ENCODE measurements around the gene RBBP6. TPM values are rescaled to one million over a fixed set of nuclear protein-coding genes. Genes with fewer than 3 reads are reported as not detected.
A peak's percentile ranks its signal among the peaks of the same experiment; 100 is the strongest.

Gene RBBP6
- total RNA-seq, 1 experiment from 2014 or later = 54.8 TPM

DNA sequence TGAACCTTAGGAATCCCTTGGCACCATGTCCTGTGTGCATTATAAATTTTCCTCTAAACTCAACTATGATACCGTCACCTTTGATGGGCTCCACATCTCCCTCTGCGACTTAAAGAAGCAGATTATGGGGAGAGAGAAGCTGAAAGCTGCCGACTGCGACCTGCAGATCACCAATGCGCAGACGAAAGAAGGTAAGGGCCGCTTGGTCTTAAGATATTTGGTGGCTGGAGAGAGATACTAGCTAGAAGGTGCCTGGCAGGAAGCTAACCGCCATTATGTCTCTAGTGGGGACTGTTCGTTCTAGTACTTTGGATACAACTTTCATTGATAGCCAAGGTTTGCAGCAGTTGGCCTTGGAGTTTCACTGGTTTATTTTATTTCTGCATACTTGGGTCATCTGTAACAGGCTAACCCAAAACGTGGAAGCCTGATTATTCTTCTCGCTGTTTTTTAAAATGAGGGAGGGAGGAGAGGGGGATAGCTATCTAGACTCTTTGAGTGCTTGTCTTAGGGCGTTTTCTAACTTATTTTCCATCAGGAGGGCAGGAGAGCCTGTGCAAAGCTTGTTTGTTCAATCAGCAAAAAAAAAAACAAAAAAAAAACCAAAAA, 1.3 kb downstream of the RBBP6 start:
- peaks cover 2% of the 10 kb centered on the region in 2 experiments; a peak in 2 of 5 replicates for H3K9me3 Mint-ChIP-seq
- peaks cover 13 to 31% (median 19%) of the 10 kb centered on the region in 3 experiments; a peak in 6 of 7 replicates for H3K36me3 Mint-ChIP-seq (ENCODE audit: insufficient read depth in 1 of 3, low read depth in 3 of 3)
- no peak overlapping the region for H2AFZ ChIP-seq (ENCODE audit: low read length)
- no peaks in the 10 kb centered on the region for H3K79me1 ChIP-seq (ENCODE audit: insufficient read depth, low read depth, low read length, poor library complexity, severe bottlenecking)
- peaks cover 43% of the 10 kb centered on the region; the same call in 1 of the 2 replicates for H3K79me2 ChIP-seq (ENCODE audit: insufficient read depth, low read length)
- no peak overlapping the region for H2BK120ac ChIP-seq (ENCODE audit: low read depth, low read length, poor library complexity, severe bottlenecking)
- no peak overlapping the region for H3T11ph ChIP-seq (ENCODE audit: low read length)
- no peak overlapping the region for H2BK12ac ChIP-seq (ENCODE audit: insufficient read length, low read depth, low read length)
- H3K27ac Mint-ChIP-seq = peak overlapping the region; percentile 90 to 98 (median 96)
- H3K4me1 Mint-ChIP-seq = peaks cover 23 to 34% of the 10 kb centered on the region in 2 experiments
- TF ChIP-seq, protein P1, sequence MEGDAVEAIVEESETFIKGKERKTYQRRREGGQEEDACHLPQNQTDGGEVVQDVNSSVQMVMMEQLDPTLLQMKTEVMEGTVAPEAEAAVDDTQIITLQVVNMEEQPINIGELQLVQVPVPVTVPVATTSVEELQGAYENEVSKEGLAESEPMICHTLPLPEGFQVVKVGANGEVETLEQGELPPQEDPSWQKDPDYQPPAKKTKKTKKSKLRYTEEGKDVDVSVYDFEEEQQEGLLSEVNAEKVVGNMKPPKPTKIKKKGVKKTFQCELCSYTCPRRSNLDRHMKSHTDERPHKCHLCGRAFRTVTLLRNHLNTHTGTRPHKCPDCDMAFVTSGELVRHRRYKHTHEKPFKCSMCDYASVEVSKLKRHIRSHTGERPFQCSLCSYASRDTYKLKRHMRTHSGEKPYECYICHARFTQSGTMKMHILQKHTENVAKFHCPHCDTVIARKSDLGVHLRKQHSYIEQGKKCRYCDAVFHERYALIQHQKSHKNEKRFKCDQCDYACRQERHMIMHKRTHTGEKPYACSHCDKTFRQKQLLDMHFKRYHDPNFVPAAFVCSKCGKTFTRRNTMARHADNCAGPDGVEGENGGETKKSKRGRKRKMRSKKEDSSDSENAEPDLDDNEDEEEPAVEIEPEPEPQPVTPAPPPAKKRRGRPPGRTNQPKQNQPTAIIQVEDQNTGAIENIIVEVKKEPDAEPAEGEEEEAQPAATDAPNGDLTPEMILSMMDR (conservative IDR thresholded peaks at IDR 0.05) = no peak
- H2BK5ac ChIP-seq (ENCODE audit: insufficient read length, low read length) = no peak overlapping the region
- no peaks in the 10 kb centered on the region for H3K27me3 Mint-ChIP-seq (ENCODE audit: low read depth)
- WGBS (ENCODE audit: extremely low coverage, insufficient read length, low lambda C conversion rate) = no CpG with 5 or more reads among the region's 12 CpGs
- no peak overlapping the region for H3K23ac ChIP-seq (ENCODE audit: insufficient read length, low read depth, low read length)
- no peak overlapping the region for H2BK20ac ChIP-seq (ENCODE audit: low read depth, low read length, poor library complexity, severe bottlenecking)
- no peak overlapping the region for H2AK5ac ChIP-seq (ENCODE audit: insufficient read length, low read length)
- H3K27ac ChIP-seq (ENCODE audit: insufficient read length, low read depth, low read length) = no peak overlapping the region
- peak overlapping the region; percentile 86 for H3K9ac ChIP-seq (ENCODE audit: extremely low read depth, insufficient read length, low read length)
- H3K14ac ChIP-seq (ENCODE audit: insufficient read depth, low read length) = peak overlapping the region; percentile 50; the same call in 1 of the 2 replicates
- H2BK15ac ChIP-seq (ENCODE audit: low read depth, low read length) = no peak overlapping the region
- H3K27me3 ChIP-seq (ENCODE audit: insufficient read depth, low read length) = no peaks in the 10 kb centered on the region
- peak overlapping the region; percentile 98 for H3K4me3 Mint-ChIP-seq
- H4K91ac ChIP-seq (ENCODE audit: insufficient read length, low read depth, low read length) = no peak overlapping the region
- H3K4me1 ChIP-seq (ENCODE audit: insufficient read depth, low read length) = no peaks in the 10 kb centered on the region
- no peak overlapping the region for H3K18ac ChIP-seq (ENCODE audit: insufficient read length, low read depth, low read length)
- H3K56ac ChIP-seq (ENCODE audit: insufficient read length, low read depth, low read length) = no peak overlapping the region
- no peak overlapping the region for H3K4ac ChIP-seq (ENCODE audit: low read depth, low read length)
- H3K23me2 ChIP-seq (ENCODE audit: insufficient read length, low read depth, low read length, poor library complexity, severe bottlenecking) = peaks cover 8% of the 10 kb centered on the region
- no peak for DNase-seq
- no peak overlapping the region for H4K8ac ChIP-seq (replicated peaks; ENCODE audit: insufficient read length, low read depth, low read length)
- peak overlapping the region; percentile 71 for H3K4me2 ChIP-seq (ENCODE audit: insufficient read depth, insufficient read length, low read length)
- no peaks in the 10 kb centered on the region for H3K9me3 ChIP-seq (ENCODE audit: control insufficient read depth, low read depth, low read length)
- no peaks in the 10 kb centered on the region for H4K20me1 ChIP-seq (ENCODE audit: control insufficient read depth, insufficient read depth, insufficient read length)
- H4K5ac ChIP-seq (ENCODE audit: insufficient read length, low read depth, low read length) = no peak overlapping the region

Data from H9 (cell line).